Calu3 (cell line): ENCODE data around the gene SMYD4. TPM values are rescaled to one million over a fixed set of nuclear protein-coding genes. Genes with fewer than 3 reads are reported as not detected.

ENCODE experiments used
- BruUV-seq: library from RNA; stranded (reverse); fragments of 400-500 nt; replicated peaks from 2 replicates; lab custom pipeline; 2021; lab: Mats Ljungman, UMichigan
- CTCF ChIA-PET: fragments of 300-600 bp; sonication (Branson Sonifier 250); formaldehyde crosslinking; loops from one replicate; lab custom pipeline; 2022; ENCODE audit warnings: antibody characterized with exemption; lab: Charles Lee
- DNase-seq: peaks from one replicate; pipeline ENCODE4 v3.0.0; 2022
- H3K27ac Mint-ChIP-seq: one replicate; pipeline ENCODE4 v1.8.0; 2022; ENCODE audit warnings: mixed read lengths; ENCODE audit not compliant: unreplicated experiment
- H3K27me3 Mint-ChIP-seq: one replicate; pipeline ENCODE4 v1.8.0; 2022; ENCODE audit warnings: mixed read lengths; ENCODE audit not compliant: unreplicated experiment
- H3K36me3 Mint-ChIP-seq: one replicate; pipeline ENCODE4 v1.8.0; 2022; ENCODE audit warnings: mild to moderate bottlenecking, moderate library complexity, mixed read lengths; ENCODE audit not compliant: insufficient read depth, unreplicated experiment
- H3K4me1 Mint-ChIP-seq: one replicate; pipeline ENCODE4 v1.8.0; 2022; ENCODE audit warnings: mild to moderate bottlenecking, low read depth, mixed read lengths; ENCODE audit not compliant: unreplicated experiment
- H3K4me3 Mint-ChIP-seq: one replicate; pipeline ENCODE4 v1.8.0; 2022; ENCODE audit warnings: mild to moderate bottlenecking, low read depth, moderate library complexity, mixed read lengths; ENCODE audit not compliant: unreplicated experiment
- H3K9me3 Mint-ChIP-seq: one replicate; pipeline ENCODE4 v1.8.0; 2022; ENCODE audit warnings: low read depth, mixed read lengths; ENCODE audit not compliant: unreplicated experiment
- CTCF ChIP-seq: fragments of 200-600 bp; IDR thresholded peaks from one replicate; pipeline ENCODE4 v1.8.0; 2022; ENCODE audit warnings: antibody characterized with exemption; ENCODE audit not compliant: unreplicated experiment
- intact Hi-C: fragments of 100-400 bp; cut with micrococcal nuclease; formaldehyde crosslinking; loops from one replicate; pipeline ENCODE4 v1.10.0; 2022; ENCODE audit not compliant: unreplicated experiment
- total RNA-seq: library from RNA; stranded (reverse); gene quantifications from 2 replicates; pipeline ENCODE4 v1.2.3, GENCODE V29; 2022

The SMYD4 gene
- total RNA-seq, 1 experiment from 2014 or later: 20.7 TPM

- TF ChIP-seq CTCF: no peak
- intact Hi-C loops: no loop called here
- H3K27me3 Mint-ChIP-seq: no peaks in the 10 kb centered on the region
- no peak for DNase-seq
- no peaks in the 10 kb centered on the region for H3K36me3 Mint-ChIP-seq
- no peaks in the 10 kb centered on the region for H3K4me1 Mint-ChIP-seq
- CTCF ChIA-PET: no interaction called here
- H3K9me3 Mint-ChIP-seq: no peaks in the 10 kb centered on the region
- H3K4me3 Mint-ChIP-seq: no peak overlapping the region
- no peak overlapping the region for H3K27ac Mint-ChIP-seq
- no TSS peak for BruUV-seq
Measured at GRCh38 chr17:1764284-1764683, 65.4 kb downstream of the SMYD4 start.

GRCh38 chr17:1762901-1763898 is 66.5 kb downstream of the SMYD4 start:
- Mint-ChIP-seq H3K36me3 (no peaks in the 10 kb centered on the region), H3K4me1 (no peaks in the 10 kb centered on the region), H3K27ac (no peak overlapping the region), H3K4me3 (no peak overlapping the region), H3K27me3 (no peaks in the 10 kb centered on the region), H3K9me3 (no peaks in the 10 kb centered on the region)
- BruUV-seq: no TSS peak
- no peak for TF ChIP-seq CTCF
- intact Hi-C loops: no loop called here
- CTCF ChIA-PET: no interaction called here
- DNase-seq: no peak

- DNase-seq: no peak
- Mint-ChIP-seq H3K4me1 (no peaks in the 10 kb centered on the region), H3K9me3 (no peaks in the 10 kb centered on the region), H3K27me3 (no peaks in the 10 kb centered on the region), H3K4me3 (no peak overlapping the region), H3K36me3 (no peaks in the 10 kb centered on the region), H3K27ac (no peak overlapping the region)
- no peak for TF ChIP-seq CTCF
- CTCF ChIA-PET: no interaction called here
- BruUV-seq: no TSS peak
- intact Hi-C loops: no loop called here
Measured at GRCh38 chr17:1762233-1762900, 67.3 kb downstream of the SMYD4 start.

- H3K4me3 Mint-ChIP-seq: no peak overlapping the region
- no peak for DNase-seq
- H3K27ac Mint-ChIP-seq: no peak overlapping the region
- intact Hi-C loops: no loop called here
- TF ChIP-seq CTCF: no peak
- CTCF ChIA-PET: no interaction called here
- BruUV-seq: no TSS peak
- peaks cover 12% of the 10 kb centered on the region for H3K27me3 Mint-ChIP-seq
- no peaks in the 10 kb centered on the region for H3K4me1 Mint-ChIP-seq
- no peaks in the 10 kb centered on the region for H3K36me3 Mint-ChIP-seq
- H3K9me3 Mint-ChIP-seq: no peaks in the 10 kb centered on the region
Measured at GRCh38 chr17:1759529-1759928, 70.2 kb downstream of the SMYD4 start.
